Measurements from ENCODE around the gene VDR. TPM values are rescaled to one million over a fixed set of nuclear protein-coding genes. Genes with fewer than 3 reads are reported as not detected.

VDR gene
- polyA plus RNA-seq, 3 donors: 6.0 to 14.8 (median 12.8) TPM

GRCh38 chr12:47858511-47859266, 46.1 kb downstream of the VDR start:
- intact Hi-C loops (cut with micrococcal nuclease): no loop called here
- H3K27me3 ChIP-seq (ENCODE audit: control insufficient read depth in 2 of 2, insufficient read depth in 2 of 2, low read length in 2 of 2): no peaks in the 10 kb centered on the region
- no peak overlapping the region for H3K27ac ChIP-seq (ENCODE audit: low read depth in 1 of 2, low read length in 2 of 2)
- H3K79me2 ChIP-seq (ENCODE audit: insufficient read depth, low read length): no peaks in the 10 kb centered on the region
- no peak for DNase-seq
- no peak overlapping the region for H3K4me3 ChIP-seq (replicated peaks in 1 of 3; ENCODE audit: low read depth in 2 of 3, low read length in 3 of 3)
- Mint-ChIP-seq H3K4me1 (no peaks in the 10 kb centered on the region), H3K27me3 (ENCODE audit: low read depth in 3 of 3) (peaks cover 0 to 3% (median 0%) of the 10 kb centered on the region in 3 donors), H3K4me3 (no peak overlapping the region), H3K36me3 (peaks cover 74 to 87% of the 10 kb centered on the region in 2 donors), H3K27ac (no peak overlapping the region), H3K9me3 (no peaks in the 10 kb centered on the region)
- no peak overlapping the region for H3K4me2 ChIP-seq (replicated peaks; ENCODE audit: extremely low read depth, low read length, poor library complexity, severe bottlenecking)
- no peak for TF ChIP-seq CTCF (IDR thresholded peaks at IDR 0.05)
- no peaks in the 10 kb centered on the region for H3K4me1 ChIP-seq (ENCODE audit: control insufficient read depth in 1 of 2, insufficient read depth in 2 of 2, low read length in 2 of 2)
- no peaks in the 10 kb centered on the region for H3K9me3 ChIP-seq (replicated peaks in 1 of 2; ENCODE audit: control insufficient read depth in 1 of 2, insufficient read depth in 1 of 2, low read length in 2 of 2)
- 100% methylated on average over 4 of the region's 8 CpGs for WGBS (ENCODE audit: insufficient coverage)
- no peak overlapping the region for H2AFZ ChIP-seq (ENCODE audit: insufficient read depth, low read depth, low read length, poor library complexity, severe bottlenecking)
- H4K20me1 ChIP-seq (ENCODE audit: insufficient read depth, low read length): no peaks in the 10 kb centered on the region
- H3K9ac ChIP-seq (ENCODE audit: insufficient read depth, low read length, poor library complexity, severe bottlenecking): no peak overlapping the region
- H3K36me3 ChIP-seq (replicated peaks in 1 of 2; ENCODE audit: control insufficient read depth in 1 of 2, insufficient read depth in 2 of 2, low read length in 2 of 2): peaks cover 72 to 96% of the 10 kb centered on the region in 2 donors

- Histone ChIP-seq H4K20me1 (ENCODE audit: insufficient read depth, low read length) (no peaks in the 10 kb centered on the region), H3K27me3 (ENCODE audit: control insufficient read depth in 2 of 2, insufficient read depth in 2 of 2, low read length in 2 of 2) (no peaks in the 10 kb centered on the region), H3K4me1 (ENCODE audit: control insufficient read depth in 1 of 2, insufficient read depth in 2 of 2, low read length in 2 of 2) (no peaks in the 10 kb centered on the region), H3K9ac (ENCODE audit: insufficient read depth, low read length, poor library complexity, severe bottlenecking) (no peak overlapping the region), H2AFZ (ENCODE audit: insufficient read depth, low read depth, low read length, poor library complexity, severe bottlenecking) (no peak overlapping the region), H3K9me3 (replicated peaks in 1 of 2; ENCODE audit: control insufficient read depth in 1 of 2, insufficient read depth in 1 of 2, low read length in 2 of 2) (no peaks in the 10 kb centered on the region), H3K4me3 (replicated peaks in 1 of 3; ENCODE audit: low read depth in 2 of 3, low read length in 3 of 3) (no peak overlapping the region), H3K36me3 (replicated peaks in 1 of 2; ENCODE audit: control insufficient read depth in 1 of 2, insufficient read depth in 2 of 2, low read length in 2 of 2) (peaks cover 68 to 96% of the 10 kb centered on the region in 2 donors), H3K4me2 (replicated peaks; ENCODE audit: extremely low read depth, low read length, poor library complexity, severe bottlenecking) (no peak overlapping the region), H3K79me2 (ENCODE audit: insufficient read depth, low read length) (no peaks in the 10 kb centered on the region), H3K27ac (ENCODE audit: low read depth in 1 of 2, low read length in 2 of 2) (no peak overlapping the region)
- 99% methylated on average over 12 of the region's 17 CpGs for WGBS (ENCODE audit: insufficient coverage)
- TF ChIP-seq CTCF (IDR thresholded peaks at IDR 0.05): no peak
- intact Hi-C loops (cut with micrococcal nuclease): no loop called here
- H3K4me3 Mint-ChIP-seq: no peak overlapping the region
- peaks cover 0 to 3% (median 0%) of the 10 kb centered on the region in 3 donors for H3K27me3 Mint-ChIP-seq (ENCODE audit: low read depth in 3 of 3)
- H3K4me1 Mint-ChIP-seq: no peaks in the 10 kb centered on the region
- H3K9me3 Mint-ChIP-seq: no peaks in the 10 kb centered on the region
- DNase-seq: no peak
- H3K27ac Mint-ChIP-seq: no peak overlapping the region
- H3K36me3 Mint-ChIP-seq: peaks cover 76 to 88% of the 10 kb centered on the region in 2 donors
These were observed 47.8 kb downstream of the VDR start for GRCh38 chr12:47856721-47857575.
